Measurements from ENCODE around the gene FXR2. TPM values are rescaled to one million over a fixed set of nuclear protein-coding genes. Genes with fewer than 3 reads are reported as not detected.

Gene FXR2
- total RNA-seq, 2 experiments from 2014 or later = 32.1 to 32.4 TPM

DNA sequence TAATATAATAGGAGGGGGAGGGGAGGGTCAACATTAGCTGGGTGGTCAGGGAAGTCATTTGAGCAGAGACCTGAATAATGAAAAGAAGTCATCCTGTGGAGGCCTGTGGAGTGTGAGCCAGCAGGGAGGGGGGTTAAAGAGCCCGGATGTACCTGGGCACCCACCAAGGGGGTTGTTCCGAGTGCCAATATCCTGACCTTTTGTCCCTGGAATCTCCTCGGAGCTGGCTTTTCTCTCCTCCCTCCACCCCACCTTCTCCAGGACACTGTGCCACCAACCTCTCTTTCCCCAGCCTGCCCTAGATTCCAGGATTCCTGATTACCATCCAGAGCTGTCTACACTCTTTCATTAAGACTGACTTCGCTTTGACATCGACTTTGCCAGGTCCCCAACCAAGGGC, 21.5 kb upstream of the FXR2 start:
- H3K4me3 ChIP-seq (ENCODE audit: low read depth, low read length, poor library complexity, severe bottlenecking) = no peak overlapping the region
- DNase-seq (ENCODE audit: low spot score) = no peak
- no peaks in the 10 kb centered on the region for H4K20me1 ChIP-seq (ENCODE audit: insufficient read depth, low read length)
- intact Hi-C loops (cut with micrococcal nuclease; ENCODE audit: unreplicated experiment) = loop anchor here (10.0 kb wide), 1 partner anchor 149 kb away; no protein-coding TSS in a partner anchor
- no peaks in the 10 kb centered on the region for H3K36me3 ChIP-seq (ENCODE audit: insufficient read depth, low read length)
- no peaks in the 10 kb centered on the region for H3K9me3 ChIP-seq (ENCODE audit: low read length)
- ChIA-PET CTCF (ENCODE audit: unreplicated experiment) (no interaction called here), POLR2A (interaction anchor here (0.6 kb wide), 1 partner anchor 108 kb away, joined by 5 read pairs; no protein-coding TSS in a partner anchor)
- no TSS peak for BruUV-seq (replicated peaks)
- H3K4me2 ChIP-seq (ENCODE audit: low read length) = no peak overlapping the region
- no peaks in the 10 kb centered on the region for H3K4me1 ChIP-seq (ENCODE audit: insufficient read depth, low read length, poor library complexity, severe bottlenecking)
- H3K79me2 ChIP-seq (ENCODE audit: insufficient read depth, low read depth, low read length) = no peaks in the 10 kb centered on the region
- no peak overlapping the region for H2AFZ ChIP-seq (ENCODE audit: low read length)
- no peak overlapping the region for H3K27ac ChIP-seq (ENCODE audit: low read depth, low read length, poor library complexity, severe bottlenecking)
- no peaks in the 10 kb centered on the region for H3K9me2 ChIP-seq (ENCODE audit: insufficient read depth, low read length)
- TF ChIP-seq, protein P1, sequence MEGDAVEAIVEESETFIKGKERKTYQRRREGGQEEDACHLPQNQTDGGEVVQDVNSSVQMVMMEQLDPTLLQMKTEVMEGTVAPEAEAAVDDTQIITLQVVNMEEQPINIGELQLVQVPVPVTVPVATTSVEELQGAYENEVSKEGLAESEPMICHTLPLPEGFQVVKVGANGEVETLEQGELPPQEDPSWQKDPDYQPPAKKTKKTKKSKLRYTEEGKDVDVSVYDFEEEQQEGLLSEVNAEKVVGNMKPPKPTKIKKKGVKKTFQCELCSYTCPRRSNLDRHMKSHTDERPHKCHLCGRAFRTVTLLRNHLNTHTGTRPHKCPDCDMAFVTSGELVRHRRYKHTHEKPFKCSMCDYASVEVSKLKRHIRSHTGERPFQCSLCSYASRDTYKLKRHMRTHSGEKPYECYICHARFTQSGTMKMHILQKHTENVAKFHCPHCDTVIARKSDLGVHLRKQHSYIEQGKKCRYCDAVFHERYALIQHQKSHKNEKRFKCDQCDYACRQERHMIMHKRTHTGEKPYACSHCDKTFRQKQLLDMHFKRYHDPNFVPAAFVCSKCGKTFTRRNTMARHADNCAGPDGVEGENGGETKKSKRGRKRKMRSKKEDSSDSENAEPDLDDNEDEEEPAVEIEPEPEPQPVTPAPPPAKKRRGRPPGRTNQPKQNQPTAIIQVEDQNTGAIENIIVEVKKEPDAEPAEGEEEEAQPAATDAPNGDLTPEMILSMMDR (conservative IDR thresholded peaks at IDR 0.05; ENCODE audit: low read length) = no peak
- no peak for TF ChIP-seq EZH2phosphoT487 (IDR thresholded peaks at IDR 0.05; ENCODE audit: borderline replicate concordance, low read depth, low read length)

DNA sequence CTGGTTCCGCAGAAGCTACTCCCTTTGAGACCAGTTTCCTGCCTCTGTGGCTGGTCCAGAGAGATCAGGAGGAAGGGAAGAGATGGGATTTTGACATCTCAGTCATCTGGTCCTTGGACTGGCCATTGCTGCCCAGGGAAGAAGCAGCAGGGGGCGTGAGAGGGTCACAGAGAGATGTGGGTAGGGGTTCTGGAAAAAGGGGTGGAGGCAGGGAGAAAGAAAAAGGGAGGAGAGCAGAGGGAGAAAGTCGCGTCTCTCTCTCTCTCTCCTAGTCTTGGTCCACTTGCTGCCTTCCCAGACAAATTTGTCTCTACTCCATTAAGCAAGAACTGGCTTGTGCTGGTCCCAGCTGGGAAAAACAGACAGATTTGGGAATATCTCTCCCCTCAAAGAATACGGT, 19.7 kb upstream of the FXR2 start:
- Histone ChIP-seq H3K79me2 (ENCODE audit: insufficient read depth, low read depth, low read length) (no peaks in the 10 kb centered on the region), H3K36me3 (ENCODE audit: insufficient read depth, low read length) (no peaks in the 10 kb centered on the region), H3K9me2 (ENCODE audit: insufficient read depth, low read length) (no peaks in the 10 kb centered on the region), H3K27ac (ENCODE audit: low read depth, low read length, poor library complexity, severe bottlenecking) (no peak overlapping the region), H4K20me1 (ENCODE audit: insufficient read depth, low read length) (no peaks in the 10 kb centered on the region), H3K4me2 (ENCODE audit: low read length) (no peak overlapping the region), H2AFZ (ENCODE audit: low read length) (no peak overlapping the region), H3K9me3 (ENCODE audit: low read length) (no peaks in the 10 kb centered on the region), H3K4me3 (ENCODE audit: low read depth, low read length, poor library complexity, severe bottlenecking) (no peak overlapping the region), H3K4me1 (ENCODE audit: insufficient read depth, low read length, poor library complexity, severe bottlenecking) (no peaks in the 10 kb centered on the region)
- TF ChIP-seq, protein P1 (conservative IDR thresholded peaks at IDR 0.05; ENCODE audit: low read length) = peak; percentile 42; the same call in 1 of the 2 replicates
- TF ChIP-seq EZH2phosphoT487 (IDR thresholded peaks at IDR 0.05; ENCODE audit: borderline replicate concordance, low read depth, low read length) = no peak
- ChIA-PET CTCF (ENCODE audit: unreplicated experiment) (no interaction called here), POLR2A (interaction anchor here (1.5 kb wide), 1 partner anchor 20 kb away, joined by 3 read pairs; no protein-coding TSS in a partner anchor)
- no TSS peak for BruUV-seq (replicated peaks)
- intact Hi-C loops (cut with micrococcal nuclease; ENCODE audit: unreplicated experiment) = loop anchor here (1.0 to 10.0 kb wide), 2 partner anchors 54 to 150 kb away; partner anchors contain the start of gene WRAP53
- no peak for DNase-seq (ENCODE audit: low spot score)

GRCh38 chr17:7633093-7633492, 18.4 kb upstream of the FXR2 start:
- Histone ChIP-seq H3K4me1 (ENCODE audit: insufficient read depth, low read length, poor library complexity, severe bottlenecking) (no peaks in the 10 kb centered on the region), H2AFZ (ENCODE audit: low read length) (no peak overlapping the region), H4K20me1 (ENCODE audit: insufficient read depth, low read length) (no peaks in the 10 kb centered on the region), H3K4me3 (ENCODE audit: low read depth, low read length, poor library complexity, severe bottlenecking) (no peak overlapping the region), H3K9me3 (ENCODE audit: low read length) (no peaks in the 10 kb centered on the region), H3K27ac (ENCODE audit: low read depth, low read length, poor library complexity, severe bottlenecking) (no peak overlapping the region), H3K36me3 (ENCODE audit: insufficient read depth, low read length) (no peaks in the 10 kb centered on the region), H3K4me2 (ENCODE audit: low read length) (no peak overlapping the region), H3K9me2 (ENCODE audit: insufficient read depth, low read length) (no peaks in the 10 kb centered on the region), H3K79me2 (ENCODE audit: insufficient read depth, low read depth, low read length) (no peaks in the 10 kb centered on the region)
- ChIA-PET POLR2A (interaction anchor here (0.7 kb wide), 1 partner anchor 55 kb away, joined by 3 read pairs; no protein-coding TSS in a partner anchor), CTCF (ENCODE audit: unreplicated experiment) (no interaction called here)
- TF ChIP-seq EZH2phosphoT487 (IDR thresholded peaks at IDR 0.05; ENCODE audit: borderline replicate concordance, low read depth, low read length) = no peak
- TF ChIP-seq, protein P1 (conservative IDR thresholded peaks at IDR 0.05; ENCODE audit: low read length) = peak; percentile 10; the same call in 1 of the 2 replicates
- DNase-seq (ENCODE audit: low spot score) = no peak
- BruUV-seq (replicated peaks) = no TSS peak
- intact Hi-C loops (cut with micrococcal nuclease; ENCODE audit: unreplicated experiment) = loop anchor here (10.0 kb wide), 1 partner anchor 152 kb away; no protein-coding TSS in a partner anchor
